Large intestine (tissue), 3 donors: ENCODE measurements around the gene AKAP13. TPM values are rescaled to one million over a fixed set of nuclear protein-coding genes. Genes with fewer than 3 reads are reported as not detected.

ENCODE experiments used
- DNase-seq, 2 donors: peaks; one replicate each; pipeline versions ENCODE4 v3.0.0 to v3.0.0-alpha.2; 2013
- H3K27ac ChIP-seq: one replicate; pipeline ENCODE4 v1.5.1; 2013; ENCODE audit warnings: low read length
- H3K27me3 ChIP-seq: 2 replicates; pipeline ENCODE4 v1.6.1; 2013; ENCODE audit warnings: low read length; ENCODE audit not compliant: control insufficient read depth, insufficient read depth
- H3K36me3 ChIP-seq: 2 replicates; pipeline ENCODE4 v1.6.1; 2013; ENCODE audit warnings: low read length; ENCODE audit not compliant: control insufficient read depth, insufficient read depth
- H3K4me1 ChIP-seq: one replicate; pipeline ENCODE4 v1.6.1; 2013; ENCODE audit warnings: low read length; ENCODE audit not compliant: control insufficient read depth, insufficient read depth
- H3K4me3 ChIP-seq: one replicate; pipeline ENCODE4 v1.5.1; 2013; ENCODE audit warnings: low read length
- H3K9me3 ChIP-seq: one replicate; pipeline ENCODE4 v1.6.1; 2013; ENCODE audit warnings: mild to moderate bottlenecking, low read depth, low read length, moderate library complexity; ENCODE audit not compliant: control insufficient read depth
- WGBS: methylation state at CpG from one replicate; pipeline ENCODE4 v1.1.5; 2013; ENCODE audit warnings: low lambda C conversion rate; ENCODE audit not compliant: insufficient coverage; 5-methylcytosine and 5-hydroxymethylcytosine counted together
- polyA plus RNA-seq: library from polyadenylated mRNA; unstranded; fragments of 120-200 nt; gene quantifications from one replicate; pipeline ENCODE4 v1.2.1, GENCODE V29; 2013

The AKAP13 gene
- polyA plus RNA-seq, 1 donor, result 68.9 TPM

DNA sequence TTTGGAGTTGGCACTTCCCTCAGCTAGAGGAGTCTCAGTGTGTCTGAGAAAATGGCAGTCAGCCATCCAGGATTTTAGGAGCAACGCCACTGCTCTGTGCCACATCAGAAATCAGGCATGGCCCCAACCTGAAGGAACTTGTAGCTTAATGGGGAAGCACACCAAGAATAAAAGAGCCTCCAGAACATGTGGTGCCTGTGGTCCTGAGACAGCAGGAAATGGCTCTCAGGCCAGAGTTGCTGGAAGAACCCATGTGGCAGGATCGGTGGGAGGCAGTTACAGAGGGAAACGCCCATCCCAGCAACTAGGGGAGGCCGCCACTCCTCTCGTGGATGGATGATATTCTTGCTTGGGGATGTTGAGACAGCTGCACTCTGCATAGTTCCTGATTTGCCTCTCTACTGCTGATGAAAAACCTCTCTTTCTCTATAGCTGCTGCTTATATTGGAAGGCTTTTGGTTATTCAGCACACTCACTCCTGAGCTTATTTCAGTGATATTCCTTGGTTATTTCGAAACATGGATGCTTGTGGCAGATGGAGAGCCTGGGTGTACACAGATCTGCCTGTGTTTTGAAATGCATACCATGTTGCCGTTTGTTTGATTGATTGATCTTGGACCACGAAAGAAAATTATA, 361.9 kb downstream of the AKAP13 start:
- no peak for DNase-seq
- Histone ChIP-seq H3K9me3 (no peaks in the 10 kb centered on the region), H3K4me3 (no peak overlapping the region), H3K36me3 (peaks cover 78% of the 10 kb centered on the region), H3K27ac (no peak overlapping the region), H3K27me3 (no peaks in the 10 kb centered on the region), H3K4me1 (no peaks in the 10 kb centered on the region)
- 100% methylated on average over 1 of the region's 8 CpGs for WGBS

GRCh38 chr15:85743392-85744055, 363.1 kb downstream of the AKAP13 start:
- H3K4me3 ChIP-seq, result no peak overlapping the region
- H3K27ac ChIP-seq, result no peak overlapping the region
- H3K4me1 ChIP-seq, result no peaks in the 10 kb centered on the region
- no peaks in the 10 kb centered on the region for H3K9me3 ChIP-seq
- peaks cover 83% of the 10 kb centered on the region for H3K36me3 ChIP-seq
- no peak for DNase-seq
- H3K27me3 ChIP-seq, result no peaks in the 10 kb centered on the region
- 100% methylated on average over 1 of the region's 14 CpGs for WGBS

DNA sequence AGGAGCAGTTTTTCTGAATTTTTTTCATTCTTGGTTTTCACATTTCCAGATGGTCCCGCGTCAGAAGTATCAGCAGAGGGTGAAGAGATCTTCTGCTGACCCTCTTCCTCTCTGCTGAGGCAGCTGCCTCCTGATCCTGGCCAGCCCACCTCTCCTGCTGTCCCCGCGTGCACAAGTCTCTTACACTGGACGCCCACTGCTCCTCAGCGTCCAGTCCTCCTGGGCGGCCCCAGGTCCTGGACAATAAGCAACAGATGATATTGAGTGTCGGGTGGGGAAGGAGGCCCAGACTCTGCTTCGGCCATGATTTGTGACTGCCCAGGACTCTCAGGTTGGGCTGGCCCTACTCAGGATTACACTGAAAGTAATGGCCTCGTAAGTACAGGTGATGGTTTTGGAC, 364.2 kb downstream of the AKAP13 start:
- no peak overlapping the region for H3K4me3 ChIP-seq
- H3K4me1 ChIP-seq, result no peaks in the 10 kb centered on the region
- peaks cover 87% of the 10 kb centered on the region for H3K36me3 ChIP-seq
- no peak for DNase-seq
- H3K27ac ChIP-seq, result no peak overlapping the region
- no peaks in the 10 kb centered on the region for H3K27me3 ChIP-seq
- H3K9me3 ChIP-seq, result no peaks in the 10 kb centered on the region
- WGBS, result 100% methylated on average over 2 of the region's 10 CpGs

DNA sequence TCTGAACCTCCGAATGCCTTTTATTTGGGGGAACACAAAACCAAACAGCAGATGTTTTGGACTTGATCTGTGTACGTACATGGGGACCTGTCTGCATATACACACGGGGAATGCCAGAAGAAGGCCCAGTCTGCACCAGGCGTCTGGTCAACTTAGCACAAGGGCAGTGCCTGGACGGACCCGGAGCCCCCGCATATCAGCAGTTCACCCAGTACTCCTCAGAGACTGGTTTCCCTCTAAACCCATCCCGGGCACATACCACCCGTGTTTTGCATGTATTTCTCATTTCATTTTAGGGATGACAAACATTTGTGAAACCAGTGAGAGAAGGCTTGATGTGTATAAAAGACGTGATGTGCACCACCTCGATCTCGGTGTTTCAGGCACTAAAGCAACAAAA, 364.6 kb downstream of the AKAP13 start:
- WGBS, result no CpG with 5 or more reads among the region's 12 CpGs
- no peaks in the 10 kb centered on the region for H3K4me1 ChIP-seq
- H3K27ac ChIP-seq, result no peak overlapping the region
- no peak overlapping the region for H3K4me3 ChIP-seq
- H3K36me3 ChIP-seq, result peaks cover 85% of the 10 kb centered on the region
- H3K9me3 ChIP-seq, result no peaks in the 10 kb centered on the region
- no peak for DNase-seq
- no peaks in the 10 kb centered on the region for H3K27me3 ChIP-seq

- Histone ChIP-seq H3K27ac (no peak overlapping the region), H3K36me3 (peaks cover 84% of the 10 kb centered on the region), H3K27me3 (no peaks in the 10 kb centered on the region), H3K4me3 (no peak overlapping the region), H3K9me3 (no peaks in the 10 kb centered on the region), H3K4me1 (no peaks in the 10 kb centered on the region)
- no CpG with 5 or more reads among the region's 14 CpGs for WGBS
- no peak for DNase-seq
Observed at GRCh38 chr15:85745525-85746150, 365.2 kb downstream of the AKAP13 start.

DNA sequence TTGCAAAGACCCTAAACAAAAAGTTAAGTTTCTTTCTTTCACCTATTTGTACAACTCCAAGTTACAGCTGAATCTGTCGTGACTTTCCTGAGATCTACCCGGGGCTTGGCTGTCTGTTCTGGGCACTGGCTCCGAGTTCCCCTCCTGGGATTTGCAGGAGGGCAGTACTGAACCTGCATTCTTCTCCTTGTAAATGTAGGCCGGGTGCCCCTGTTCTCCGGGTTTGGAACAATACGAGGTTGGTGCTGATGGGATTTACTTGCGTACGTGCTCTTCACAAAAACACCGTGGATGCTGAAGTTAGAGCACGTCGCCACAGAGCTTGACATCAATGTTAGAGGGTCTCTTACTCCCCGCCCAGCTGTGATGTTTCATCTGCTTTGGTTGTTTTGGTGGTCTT, 366.2 kb downstream of the AKAP13 start:
- no peak for DNase-seq
- Histone ChIP-seq H3K36me3 (peaks cover 74% of the 10 kb centered on the region), H3K4me1 (no peaks in the 10 kb centered on the region), H3K9me3 (no peaks in the 10 kb centered on the region), H3K27me3 (no peaks in the 10 kb centered on the region), H3K4me3 (no peak overlapping the region), H3K27ac (no peak overlapping the region)
- no CpG with 5 or more reads among the region's 12 CpGs for WGBS

DNA sequence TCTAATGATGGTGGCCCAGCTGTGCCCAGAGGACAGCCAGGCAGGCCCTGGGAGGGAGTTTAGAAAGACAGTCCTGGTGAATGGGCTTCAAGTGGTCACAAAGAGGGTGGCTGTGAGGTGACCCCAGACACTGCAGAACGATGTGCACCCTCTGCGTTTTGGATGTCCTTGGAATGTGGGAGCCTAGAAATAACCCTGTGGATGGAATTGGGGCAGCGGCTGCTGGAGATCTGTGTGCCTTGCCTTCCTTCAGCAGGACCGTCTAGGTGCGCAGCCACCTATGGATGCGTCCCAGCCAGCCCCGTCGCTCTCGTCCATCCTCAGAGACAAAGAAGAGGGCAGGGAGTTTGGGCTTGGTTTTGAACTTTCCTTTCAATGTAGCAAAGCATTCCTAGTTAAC, 367.8 kb downstream of the AKAP13 start:
- Histone ChIP-seq H3K36me3 (peaks cover 59% of the 10 kb centered on the region), H3K4me3 (no peak overlapping the region), H3K4me1 (no peaks in the 10 kb centered on the region), H3K27me3 (no peaks in the 10 kb centered on the region), H3K27ac (no peak overlapping the region), H3K9me3 (no peaks in the 10 kb centered on the region)
- WGBS, result no CpG with 5 or more reads among the region's 9 CpGs
- DNase-seq, result no peak

DNA sequence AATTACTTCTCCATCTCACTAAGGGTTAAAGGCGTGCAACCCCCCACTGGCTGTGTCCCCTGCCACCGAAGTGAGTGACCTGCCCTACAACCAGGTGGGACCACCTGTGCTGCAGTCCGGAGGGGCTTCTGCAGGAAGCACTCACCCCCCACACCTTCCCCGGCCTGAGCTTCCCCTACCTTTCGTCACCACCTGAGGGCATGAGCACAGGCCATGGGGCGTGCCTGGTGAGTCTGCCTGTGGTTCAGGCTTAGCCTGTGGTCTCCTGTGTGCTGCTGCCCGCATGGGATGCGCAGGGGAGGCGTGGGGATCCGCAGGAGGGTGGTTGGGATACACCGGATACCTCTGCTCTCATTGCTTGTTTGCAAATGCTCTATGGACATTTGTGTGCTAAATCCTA, 368.3 kb downstream of the AKAP13 start:
- no peak overlapping the region for H3K27ac ChIP-seq
- no peaks in the 10 kb centered on the region for H3K9me3 ChIP-seq
- H3K27me3 ChIP-seq, result no peaks in the 10 kb centered on the region
- no CpG with 5 or more reads among the region's 11 CpGs for WGBS
- DNase-seq, result no peak
- H3K4me1 ChIP-seq, result no peaks in the 10 kb centered on the region
- H3K4me3 ChIP-seq, result no peak overlapping the region
- H3K36me3 ChIP-seq, result peaks cover 53% of the 10 kb centered on the region

DNA sequence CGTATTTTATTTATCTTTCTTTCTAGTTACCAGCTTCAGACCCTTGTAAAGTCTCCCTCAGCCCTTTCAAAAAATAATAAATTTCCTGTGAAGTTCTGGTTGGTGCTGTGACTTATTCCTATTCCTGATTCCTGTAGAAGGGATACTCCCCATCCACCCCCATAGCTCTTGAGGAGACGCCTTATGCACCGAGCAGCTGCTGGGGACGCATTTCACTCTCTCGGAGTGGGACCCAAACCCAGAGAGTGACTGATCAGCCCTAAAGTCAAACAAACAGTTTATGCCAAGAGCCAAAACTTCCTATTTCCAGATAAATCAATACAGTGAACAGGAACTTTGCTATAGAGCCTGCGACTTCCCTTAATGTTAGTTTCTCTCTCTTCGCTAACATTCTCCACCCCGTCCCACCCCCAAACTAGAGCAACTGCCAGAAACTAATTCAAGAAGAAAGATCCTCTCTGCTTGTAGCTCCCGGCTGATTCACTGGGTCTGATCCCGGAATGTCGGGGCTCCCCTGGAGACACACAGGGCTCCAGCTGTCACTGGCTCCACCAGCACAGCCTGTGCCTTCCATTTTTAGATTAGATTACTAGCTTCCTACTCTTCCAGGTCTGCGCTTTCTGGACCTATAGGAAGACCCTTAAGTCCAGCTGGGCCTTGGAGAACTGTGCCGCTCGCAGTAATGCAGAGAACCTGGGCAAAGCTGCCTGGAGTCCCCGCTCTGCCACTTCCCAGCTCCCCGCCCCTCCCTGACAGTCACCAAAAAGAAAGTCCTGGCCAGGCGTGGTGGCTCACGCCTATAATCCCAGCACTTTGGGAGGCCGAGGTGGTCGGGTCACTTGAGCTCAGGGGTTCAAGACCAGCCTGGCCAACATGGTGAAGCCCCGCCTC, 369.1 kb downstream of the AKAP13 start:
- no peaks in the 10 kb centered on the region for H3K4me1 ChIP-seq
- WGBS, result 100% methylated on average over 1 of the region's 21 CpGs
- no peak overlapping the region for H3K4me3 ChIP-seq
- H3K27ac ChIP-seq, result no peak overlapping the region
- DNase-seq, result no peak
- no peaks in the 10 kb centered on the region for H3K27me3 ChIP-seq
- H3K9me3 ChIP-seq, result no peaks in the 10 kb centered on the region
- H3K36me3 ChIP-seq, result peaks cover 45% of the 10 kb centered on the region
